HFF-Myc (cell line): ENCODE results near the gene ABCB6.

Source experiments
- DNase-seq: peaks from one replicate; pipeline ENCODE4 v3.0.0-alpha.2; 2011; ENCODE audit warnings: low read depth; ENCODE audit errors: extremely low read depth
- H3K4me3 ChIP-seq: replicated peaks from 2 replicates; pipeline ENCODE4 v1.5.1; 2011; ENCODE audit warnings: low read depth, mild to moderate bottlenecking, control low read depth, low read length
- CTCF ChIP-seq: IDR thresholded peaks from 2 replicates; pipeline ENCODE4 v1.5.1; 2012; ENCODE audit warnings: mild to moderate bottlenecking, low read depth, low read length, control low read depth; ENCODE audit errors: missing control alignments

Gene ABCB6

GRCh38 chr2:219245899-219246230 lies 27.1 kb upstream of the ABCB6 start:
- DNase-seq: no peak
- no peak for TF ChIP-seq CTCF
- peak overlapping the region; percentile 84 for H3K4me3 ChIP-seq

- peak; percentile 81 for DNase-seq
- peak within 1 kb of the TSS; percentile 84 for H3K4me3 ChIP-seq
- no peak for TF ChIP-seq CTCF
These were observed 26.6 kb upstream of the ABCB6 start, which contains the start of the genes GLB1L and STK16 for GRCh38 chr2:219245148-219245898. Gene GLB1L, minus strand, starts transcription at chr2:219245444. Its CDS starts 1,871 bp downstream, at chr2:219243573. Gene STK16, plus strand, starts transcription at chr2:219245479. Its CDS starts 521 bp downstream, at chr2:219246000.

GRCh38 chr2:219244789-219245147 lies 26.0 kb upstream of the ABCB6 start:
- no peak for TF ChIP-seq CTCF
- H3K4me3 ChIP-seq: peak overlapping the region; percentile 84

GRCh38 chr2:219243291-219243761 lies 24.6 kb upstream of the ABCB6 start:
- H3K4me3 ChIP-seq: no peak overlapping the region
- TF ChIP-seq CTCF: no peak
- no peak for DNase-seq

More at GRCh38 chr2:219244789-219245147, 26.0 kb upstream of the ABCB6 start:
- DNase-seq: no peak

GRCh38 chr2:219234331-219234730 lies 15.6 kb upstream of the ABCB6 start:
- no peak for DNase-seq
- no peak for TF ChIP-seq CTCF
- H3K4me3 ChIP-seq: no peak overlapping the region

- peak overlapping the region; percentile 89 for H3K4me3 ChIP-seq
- DNase-seq: no peak
- no peak for TF ChIP-seq CTCF
These were observed 11.3 kb upstream of the ABCB6 start for GRCh38 chr2:219230059-219230540.
